Measurements from ENCODE around the gene PSEN2.
"Not testable (repeated sequence)": the region's sequence is repeated elsewhere in the genome, so short reads cannot be mapped to it uniquely, and the experiment has no call there.

DNA sequence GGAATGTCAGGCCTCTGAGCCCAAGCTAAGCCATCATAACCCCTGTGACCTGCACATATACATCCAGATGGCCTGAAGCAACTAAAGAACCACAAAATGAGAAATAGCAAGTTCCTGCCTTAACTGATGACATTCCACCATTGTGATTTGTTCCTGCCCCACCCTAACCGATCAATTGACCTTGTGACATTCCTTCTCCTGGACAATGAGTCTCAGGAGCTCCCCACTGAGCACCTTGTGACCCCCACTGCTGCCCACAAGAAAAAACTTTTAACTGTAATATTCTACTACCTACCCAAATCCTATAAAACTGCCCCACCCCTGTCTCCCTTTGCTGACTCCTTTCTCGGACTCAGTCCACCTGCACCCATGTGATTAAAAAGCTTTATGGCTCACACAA is 32.5 kb upstream of the PSEN2 start:
- not testable (repeated sequence) for TF ChIP-seq CTCF (conservative IDR thresholded peaks at IDR 0.05); EZH2 (IDR thresholded peaks at IDR 0.05; ENCODE audit: low read depth)
